GM12874 (cell line): ENCODE data around the gene HMGN5.

Experiments used
- CTCF ChIP-seq: IDR thresholded peaks from 2 replicates; pipeline ENCODE4 v1.5.1; 2011; ENCODE audit warnings: low read depth, mild to moderate bottlenecking, control low read depth, low read length, moderate library complexity; ENCODE audit not compliant: insufficient read depth

Gene HMGN5

GRCh38 chrX:81201671-81202455, at the start of gene HMGN5, which contains the start of gene SH3BGRL:
Gene HMGN5 (minus strand): TSS chrX:81201913. CDS start chrX:81121549, 80,364 bp downstream.
Gene SH3BGRL (plus strand): TSS chrX:81202102. CDS start chrX:81202201, 99 bp downstream.
- no peak for TF ChIP-seq CTCF

- TF ChIP-seq CTCF, result no peak
Observed at GRCh38 chrX:81241753-81242152, 40.0 kb upstream of the HMGN5 start.

- TF ChIP-seq CTCF, result no peak
Observed at GRCh38 chrX:81240701-81241331, 39.1 kb upstream of the HMGN5 start.

- TF ChIP-seq CTCF, result no peak
Observed at GRCh38 chrX:81238166-81238565, 36.5 kb upstream of the HMGN5 start.

- no peak for TF ChIP-seq CTCF
Observed at GRCh38 chrX:81237516-81237915, 35.8 kb upstream of the HMGN5 start.

DNA sequence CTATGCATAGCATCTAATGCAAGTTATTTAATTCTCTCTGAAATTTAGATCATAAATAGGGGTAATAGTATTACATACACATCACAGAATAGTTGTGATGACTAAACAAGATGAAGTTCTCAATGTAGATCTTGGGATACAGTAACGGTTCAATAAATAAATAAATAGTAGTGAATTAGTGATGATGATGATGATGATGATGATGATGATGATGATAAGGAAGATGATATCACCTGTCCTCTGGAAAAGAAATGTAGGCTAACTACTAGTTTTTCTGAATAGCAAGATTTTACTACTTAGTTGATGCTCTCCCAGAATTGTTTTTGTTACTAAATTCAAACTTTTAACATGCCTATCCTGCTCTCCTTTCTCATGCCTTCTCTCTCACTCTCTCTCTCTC, 30.5 kb upstream of the HMGN5 start:
- no peak for TF ChIP-seq CTCF

DNA sequence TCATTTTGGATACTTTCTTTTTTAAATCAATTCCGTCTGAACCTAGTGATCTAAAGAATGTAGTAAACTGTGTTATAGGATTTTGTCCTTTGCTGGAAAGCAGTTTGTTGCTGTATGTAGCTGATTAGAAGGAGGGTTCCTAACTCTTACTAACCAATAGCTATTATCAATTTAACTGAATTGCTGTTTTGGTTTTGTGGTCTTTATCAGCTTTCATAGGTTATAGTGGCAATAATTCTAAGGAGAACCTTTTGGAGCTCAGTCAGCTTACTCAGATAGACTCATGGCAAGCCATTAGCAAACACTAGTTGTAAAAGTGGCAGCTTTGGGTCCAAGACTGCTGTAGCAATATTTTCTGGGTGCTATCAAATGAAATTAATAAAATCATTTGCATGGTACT, 29.8 kb upstream of the HMGN5 start:
- TF ChIP-seq CTCF, result no peak
